ENCODE measurements around the gene EXOSC7.

DNA sequence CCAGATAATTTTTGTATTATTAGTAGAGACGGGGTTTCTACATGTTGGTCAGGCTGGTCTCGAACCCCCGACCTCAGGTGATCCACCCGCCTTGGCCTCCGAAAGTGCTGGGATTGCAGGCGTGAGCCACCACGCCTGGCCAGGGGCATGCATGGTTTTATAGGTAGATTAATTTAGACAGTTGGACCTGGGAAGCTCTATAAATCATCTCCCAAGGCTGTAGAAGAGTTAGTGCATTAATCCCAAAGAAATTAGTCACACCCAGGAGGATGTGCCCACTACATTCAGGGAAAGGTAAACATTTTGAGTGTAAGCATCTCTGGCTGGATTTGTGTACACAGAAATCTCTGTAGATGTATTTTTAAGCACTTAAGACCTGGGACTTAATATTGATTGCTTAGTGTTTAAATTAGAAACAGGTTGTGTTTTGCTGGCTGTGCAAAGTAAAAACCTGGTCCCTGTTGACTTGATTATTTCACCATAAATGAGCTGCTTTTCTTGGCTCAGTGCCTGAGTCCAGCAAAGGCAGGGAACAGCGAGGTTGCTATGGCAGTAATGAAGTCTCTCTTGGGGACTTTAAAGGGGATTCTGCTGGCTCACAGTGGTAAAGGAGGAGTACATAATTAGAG is 19.2 kb downstream of the EXOSC7 start:
- TF ChIP-seq, protein P1, sequence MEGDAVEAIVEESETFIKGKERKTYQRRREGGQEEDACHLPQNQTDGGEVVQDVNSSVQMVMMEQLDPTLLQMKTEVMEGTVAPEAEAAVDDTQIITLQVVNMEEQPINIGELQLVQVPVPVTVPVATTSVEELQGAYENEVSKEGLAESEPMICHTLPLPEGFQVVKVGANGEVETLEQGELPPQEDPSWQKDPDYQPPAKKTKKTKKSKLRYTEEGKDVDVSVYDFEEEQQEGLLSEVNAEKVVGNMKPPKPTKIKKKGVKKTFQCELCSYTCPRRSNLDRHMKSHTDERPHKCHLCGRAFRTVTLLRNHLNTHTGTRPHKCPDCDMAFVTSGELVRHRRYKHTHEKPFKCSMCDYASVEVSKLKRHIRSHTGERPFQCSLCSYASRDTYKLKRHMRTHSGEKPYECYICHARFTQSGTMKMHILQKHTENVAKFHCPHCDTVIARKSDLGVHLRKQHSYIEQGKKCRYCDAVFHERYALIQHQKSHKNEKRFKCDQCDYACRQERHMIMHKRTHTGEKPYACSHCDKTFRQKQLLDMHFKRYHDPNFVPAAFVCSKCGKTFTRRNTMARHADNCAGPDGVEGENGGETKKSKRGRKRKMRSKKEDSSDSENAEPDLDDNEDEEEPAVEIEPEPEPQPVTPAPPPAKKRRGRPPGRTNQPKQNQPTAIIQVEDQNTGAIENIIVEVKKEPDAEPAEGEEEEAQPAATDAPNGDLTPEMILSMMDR (IDR thresholded peaks at IDR 0.05) = no peak
- no peak for TF ChIP-seq POLR2A (IDR thresholded peaks at IDR 0.05)

All from adrenal gland (tissue), 5 donors.